GM06990 (cell line): ENCODE data around the gene LCE3B.
"Not testable (repeated sequence)": the region's sequence is repeated elsewhere in the genome, so short reads cannot be mapped to it uniquely, and the experiment has no call there.

Experiments used
- DNase-seq: peaks from one replicate; pipeline ENCODE4 v3.0.0-alpha.2; 2011; ENCODE audit not compliant: insufficient read length; ENCODE audit errors: extremely low read depth
- H3K27me3 ChIP-seq: replicated peaks from 2 replicates; pipeline ENCODE4 v1.6.0; 2011; ENCODE audit warnings: low read length; ENCODE audit not compliant: control insufficient read depth, insufficient read depth
- H3K36me3 ChIP-seq: 2 replicates; pipeline ENCODE4 v1.5.1; 2011; ENCODE audit warnings: low read length; ENCODE audit not compliant: control insufficient read depth, insufficient read depth
- H3K4me3 ChIP-seq: replicated peaks from 2 replicates; pipeline ENCODE4 v1.5.1; 2011; ENCODE audit warnings: low read depth, mild to moderate bottlenecking, control low read depth, low read length
- CTCF ChIP-seq: IDR thresholded peaks from 2 replicates; pipeline ENCODE4 v1.5.1; 2011; ENCODE audit warnings: low read length, control low read depth, mild to moderate bottlenecking, inconsistent platforms; ENCODE audit not compliant: insufficient read depth, poor library complexity, severe bottlenecking

The LCE3B gene

GRCh38 chr1:152613511-152613910 lies at the start of gene LCE3B:
LCE3B (plus strand) TSS chr1:152613811; CDS start chr1:152613811, 0 bp downstream.
- H3K27me3 ChIP-seq = no peaks in the 10 kb centered on the region
- no peak within 1 kb of the TSS for H3K4me3 ChIP-seq
- DNase-seq = no peak
- no peaks in the 10 kb centered on the region for H3K36me3 ChIP-seq
- TF ChIP-seq CTCF = no peak

- no peak for TF ChIP-seq CTCF
- no peaks in the 10 kb centered on the region for H3K36me3 ChIP-seq
- no peaks in the 10 kb centered on the region for H3K27me3 ChIP-seq
- no peak overlapping the region for H3K4me3 ChIP-seq
- peak; percentile 21 for DNase-seq
Measured at GRCh38 chr1:152565115-152565514, 48.5 kb upstream of the LCE3B start.

- Histone ChIP-seq H3K27me3 (no peaks in the 10 kb centered on the region), H3K4me3 (no peak overlapping the region), H3K36me3 (no peaks in the 10 kb centered on the region)
- no peak for TF ChIP-seq CTCF
- no peak for DNase-seq
Measured at GRCh38 chr1:152565535-152566215, 47.9 kb upstream of the LCE3B start.

- no peak for TF ChIP-seq CTCF
- H3K27me3 ChIP-seq = no peaks in the 10 kb centered on the region
- H3K36me3 ChIP-seq = no peaks in the 10 kb centered on the region
- no peak within 1 kb of the TSS for H3K4me3 ChIP-seq
- DNase-seq = no peak
Measured at GRCh38 chr1:152566681-152567080, 46.9 kb upstream of the LCE3B start, which contains the start of gene LCE3E. LCE3E (minus strand) TSS chr1:152566780; CDS start chr1:152566208, 572 bp downstream.

GRCh38 chr1:152577168-152577567 lies 36.4 kb upstream of the LCE3B start:
- TF ChIP-seq CTCF = no peak
- Histone ChIP-seq H3K36me3 (no peaks in the 10 kb centered on the region), H3K4me3 (no peak overlapping the region), H3K27me3 (no peaks in the 10 kb centered on the region)
- peak; percentile 32 for DNase-seq

GRCh38 chr1:152579526-152579925 lies 34.1 kb upstream of the LCE3B start:
- not testable (repeated sequence) for H3K36me3 ChIP-seq, DNase-seq, H3K27me3 ChIP-seq, H3K4me3 ChIP-seq
